Measurements from ENCODE around the gene NEUROD1.

NEUROD1 gene

DNA sequence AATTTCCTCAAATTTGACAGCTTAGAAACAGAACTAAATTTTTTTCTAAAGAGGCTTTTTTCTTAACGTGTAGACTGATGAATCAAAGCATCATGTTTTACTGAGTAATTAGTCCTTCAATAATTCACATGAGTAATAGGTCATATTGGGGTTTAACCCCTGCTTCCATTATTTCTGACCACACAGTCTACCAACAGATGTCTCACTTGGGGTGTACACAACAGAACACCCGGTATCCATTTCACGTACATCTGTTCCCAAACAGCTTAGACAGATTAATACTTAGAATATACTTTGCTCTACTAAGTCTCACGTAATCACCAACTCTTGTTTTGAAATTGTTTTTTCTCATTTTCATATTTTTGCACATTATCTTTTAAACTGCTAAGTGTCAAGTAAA is 38.2 kb downstream of the NEUROD1 start:
- DNase-seq (ENCODE audit: low read depth): no peak

DNA sequence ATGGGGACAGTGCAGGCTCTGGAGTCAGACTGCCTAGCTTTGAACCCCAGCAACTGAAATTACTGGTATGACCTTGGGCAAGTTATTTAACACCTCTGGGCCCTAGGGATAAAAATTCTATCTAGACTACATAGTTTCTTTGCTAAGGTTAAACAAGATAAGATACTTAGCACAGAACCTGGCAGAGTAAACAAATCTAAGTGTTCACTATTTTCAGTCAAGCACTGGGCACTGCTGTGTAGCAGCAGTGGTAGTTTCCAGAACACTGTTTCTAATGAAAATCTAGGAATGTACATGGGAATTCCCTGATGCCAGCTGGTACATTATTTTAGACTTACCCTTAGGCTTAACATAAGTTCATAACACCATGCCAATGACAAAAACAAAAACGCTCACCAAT is 40.6 kb downstream of the NEUROD1 start:
- DNase-seq (ENCODE audit: low read depth): no peak

DNA sequence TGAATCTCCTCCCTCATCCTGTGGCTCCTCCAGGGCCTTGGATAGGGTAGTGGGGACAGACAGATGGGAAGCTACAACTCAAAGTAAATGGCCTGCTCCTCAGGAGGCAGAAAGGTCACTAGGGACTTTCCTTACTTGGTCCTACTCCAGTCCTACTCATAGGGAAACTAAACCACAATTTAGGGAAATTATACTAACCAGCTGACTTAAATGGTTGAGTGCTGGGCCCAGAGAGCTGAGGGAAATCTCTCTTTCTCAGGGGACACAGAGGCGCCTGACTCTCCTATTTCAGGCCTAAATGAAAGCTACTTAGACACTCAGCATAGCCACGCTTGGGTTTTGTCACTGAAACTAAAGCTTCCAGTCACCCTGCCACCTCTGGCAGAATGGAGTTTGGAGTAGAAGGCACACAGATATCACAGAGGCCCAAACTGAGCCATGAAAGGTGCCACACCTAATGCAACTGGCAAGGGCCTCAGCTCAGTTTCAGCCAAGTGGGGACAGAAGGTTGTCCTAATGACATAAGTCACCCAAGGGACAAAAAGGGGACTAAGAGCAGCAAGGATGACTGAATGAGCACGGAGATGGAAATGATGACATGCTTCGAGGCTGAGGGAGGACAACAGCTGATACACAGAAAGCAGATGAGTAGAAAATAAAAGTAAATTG is 47.5 kb downstream of the NEUROD1 start:
- no peak for DNase-seq (ENCODE audit: low read depth)

DNA sequence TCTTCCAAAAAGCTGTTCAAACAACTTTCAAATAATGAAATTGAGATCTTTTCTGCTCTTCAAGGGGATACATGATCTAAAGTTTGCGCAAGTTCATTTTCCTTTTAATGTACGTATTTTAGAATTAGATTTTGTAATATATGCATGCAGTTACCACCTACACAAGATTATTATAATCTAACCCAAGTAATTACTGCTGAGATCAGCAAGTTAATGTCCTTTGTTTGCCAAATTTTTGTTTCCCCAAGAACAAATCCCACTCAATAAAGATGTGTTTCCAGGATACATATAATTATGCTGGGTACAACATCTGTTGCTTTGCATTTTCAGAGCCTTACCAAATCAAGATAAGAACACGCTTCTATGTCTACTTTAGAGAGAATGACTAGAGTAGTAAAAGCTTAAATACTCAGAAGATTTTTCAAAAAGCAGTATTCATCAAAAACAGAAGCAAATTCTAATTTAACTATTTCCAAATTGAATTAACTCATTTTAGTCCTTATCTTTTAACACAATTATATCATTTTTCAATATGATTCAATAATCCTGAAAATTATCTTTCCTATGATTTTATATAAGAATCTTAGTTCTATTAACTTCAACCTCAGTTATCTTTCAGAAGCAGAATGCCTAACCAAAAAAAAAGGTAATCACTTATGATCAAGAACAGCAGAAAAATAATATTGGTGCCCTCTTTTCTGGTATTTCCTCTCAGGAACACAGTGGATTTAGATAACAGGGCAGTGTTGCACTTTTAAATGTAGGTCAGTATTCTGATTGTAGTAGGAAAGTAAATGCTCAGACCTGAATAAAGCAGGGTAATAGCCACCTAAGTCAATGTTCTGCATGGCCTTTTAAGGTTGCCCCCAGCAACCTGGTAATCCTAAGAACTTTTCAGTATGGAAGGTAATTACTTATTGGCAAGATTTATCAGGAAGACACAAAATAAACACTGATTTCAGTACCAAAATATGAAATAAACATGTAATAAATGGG is 51.4 kb downstream of the NEUROD1 start:
- no peak for DNase-seq (ENCODE audit: low read depth)

DNA sequence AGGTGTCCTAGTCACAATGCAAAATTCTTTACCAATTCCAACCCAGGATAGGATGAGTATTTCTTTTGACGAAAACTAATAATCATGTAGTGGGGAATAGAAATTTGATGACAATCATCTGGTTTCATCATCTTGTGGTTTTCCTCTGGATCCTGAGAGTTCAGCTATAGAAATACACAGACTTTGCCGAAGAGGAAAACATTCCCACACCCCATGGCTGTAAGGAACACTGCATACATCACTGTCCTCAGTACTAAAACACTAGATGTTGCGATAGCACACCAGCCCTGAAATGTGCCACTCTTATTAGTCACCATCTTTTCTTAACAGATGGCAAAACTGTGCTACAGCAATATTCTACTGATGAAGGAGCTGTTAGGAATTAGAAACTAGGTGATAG is 52.8 kb downstream of the NEUROD1 start:
- DNase-seq (ENCODE audit: low read depth): no peak

DNA sequence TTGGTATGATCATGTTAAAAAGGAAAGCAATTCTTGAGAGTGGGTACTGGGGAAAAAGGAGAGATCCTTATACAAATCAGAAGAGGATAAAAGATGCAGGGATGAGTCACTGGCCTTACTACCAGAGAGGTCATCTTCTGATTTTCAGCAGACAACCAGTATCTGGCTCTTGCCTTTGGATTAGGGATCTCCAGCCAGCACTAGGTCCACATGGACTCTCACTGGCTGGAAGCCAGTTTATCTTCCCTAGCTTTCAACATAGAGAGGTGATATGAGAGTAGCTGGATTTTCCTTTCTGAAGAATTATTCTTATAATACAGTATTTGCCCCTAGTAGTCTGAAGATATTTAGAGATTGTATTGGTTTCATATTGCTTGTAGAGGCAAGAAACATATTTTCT is 53.6 kb downstream of the NEUROD1 start:
- DNase-seq (ENCODE audit: low read depth): no peak

Data from stimulated activated CD8-positive, alpha-beta memory T cell treated with anti-CD3 and anti-CD28 coated beads, Interleukin-7, amount 100 ng/mL, for 24 hours (primary cell).